T-helper 17 cell (primary cell): ENCODE measurements around the gene HORMAD2. TPM values are rescaled to one million over a fixed set of nuclear protein-coding genes. Genes with fewer than 3 reads are reported as not detected.
A peak's percentile ranks its signal among the peaks of the same experiment; 100 is the strongest.

Experiments
- ATAC-seq: fragments of 150-1000 bp; cut with Tn5 transposase; 2 replicates; pipeline ENCODE4 v1.10.0; 2021; ENCODE audit warnings: mild to moderate bottlenecking, moderate library complexity
- DNase-seq, 3 donors: peaks; one replicate each; pipeline versions ENCODE4 v3.0.0 to v3.0.0-alpha.2; 2020 to 2021
- H3K9me3 ChIP-seq: one replicate; pipeline ENCODE4 v1.7.0; 2013; ENCODE audit warnings: low read length, mild to moderate bottlenecking; ENCODE audit not compliant: control insufficient read depth, poor library complexity, severe bottlenecking
- H3K27ac Mint-ChIP-seq: one replicate; pipeline ENCODE4 v1.8.0; 2022; ENCODE audit warnings: mild to moderate bottlenecking, moderate library complexity, mixed read lengths
- H3K27me3 Mint-ChIP-seq: one replicate; pipeline ENCODE4 v1.8.0; 2022; ENCODE audit warnings: mixed read lengths
- H3K36me3 Mint-ChIP-seq: one replicate; pipeline ENCODE4 v1.8.0; 2022; ENCODE audit warnings: low read depth, mixed read lengths
- H3K4me1 Mint-ChIP-seq: one replicate; pipeline ENCODE4 v1.8.0; 2022; ENCODE audit warnings: mild to moderate bottlenecking, mixed read lengths
- H3K4me3 Mint-ChIP-seq: one replicate; pipeline ENCODE4 v1.8.0; 2022; ENCODE audit warnings: mild to moderate bottlenecking, moderate library complexity, mixed read lengths
- total RNA-seq, 4 donors: library from RNA in 2 of 4; stranded (reverse) in 2 of 4; gene quantifications; one replicate each; pipeline ENCODE4 v1.2.3 and lab custom pipeline; 2022 to 2026

The HORMAD2 gene
- total RNA-seq, 2 donors from 2014 or later: not detected

GRCh38 chr22:30169002-30169401 is 88.7 kb downstream of the HORMAD2 start:
- H3K36me3 Mint-ChIP-seq: no peaks in the 10 kb centered on the region
- peaks cover 2% of the 10 kb centered on the region for H3K4me1 Mint-ChIP-seq
- no peak overlapping the region for H3K27ac Mint-ChIP-seq
- no peaks in the 10 kb centered on the region for H3K27me3 Mint-ChIP-seq
- H3K9me3 ChIP-seq: no peaks in the 10 kb centered on the region
- DNase-seq (no peak), ATAC-seq (peak; percentile 79)
- no peak overlapping the region for H3K4me3 Mint-ChIP-seq

GRCh38 chr22:30170129-30170528 is 89.9 kb downstream of the HORMAD2 start:
- peak; percentile 37 for ATAC-seq
- peaks cover 2% of the 10 kb centered on the region for H3K4me1 Mint-ChIP-seq
- no peak overlapping the region for H3K4me3 Mint-ChIP-seq
- H3K36me3 Mint-ChIP-seq: no peaks in the 10 kb centered on the region
- no peaks in the 10 kb centered on the region for H3K27me3 Mint-ChIP-seq
- DNase-seq: no peak
- H3K27ac Mint-ChIP-seq: no peak overlapping the region
- no peaks in the 10 kb centered on the region for H3K9me3 ChIP-seq

- H3K36me3 Mint-ChIP-seq: no peaks in the 10 kb centered on the region
Observed at GRCh38 chr22:30171008-30171407, 90.7 kb downstream of the HORMAD2 start.

GRCh38 chr22:30175690-30176288 is 95.5 kb downstream of the HORMAD2 start:
- DNase-seq: no peak
- no peaks in the 10 kb centered on the region for H3K27me3 Mint-ChIP-seq
- H3K4me3 Mint-ChIP-seq: no peak overlapping the region
- H3K27ac Mint-ChIP-seq: no peak overlapping the region
- no peaks in the 10 kb centered on the region for H3K36me3 Mint-ChIP-seq
- H3K4me1 Mint-ChIP-seq: peaks cover 18% of the 10 kb centered on the region
- no peak for ATAC-seq
- no peaks in the 10 kb centered on the region for H3K9me3 ChIP-seq

More at GRCh38 chr22:30171008-30171407, 90.7 kb downstream of the HORMAD2 start:
- H3K27me3 Mint-ChIP-seq: no peaks in the 10 kb centered on the region
- no peaks in the 10 kb centered on the region for H3K9me3 ChIP-seq
- H3K4me1 Mint-ChIP-seq: peaks cover 8% of the 10 kb centered on the region
- DNase-seq (no peak), ATAC-seq (no peak)
- no peak overlapping the region for H3K4me3 Mint-ChIP-seq
- H3K27ac Mint-ChIP-seq: no peak overlapping the region

GRCh38 chr22:30176431-30176830 is 96.2 kb downstream of the HORMAD2 start:
- no peak for ATAC-seq
- H3K36me3 Mint-ChIP-seq: no peaks in the 10 kb centered on the region
- H3K27ac Mint-ChIP-seq: no peak overlapping the region
- DNase-seq: no peak
- H3K4me1 Mint-ChIP-seq: peaks cover 22% of the 10 kb centered on the region
- H3K4me3 Mint-ChIP-seq: no peak overlapping the region
- H3K9me3 ChIP-seq: no peaks in the 10 kb centered on the region
- H3K27me3 Mint-ChIP-seq: no peaks in the 10 kb centered on the region

- ATAC-seq (peak; percentile 90), DNase-seq (no peak)
Observed at GRCh38 chr22:30178181-30179126, 98.2 kb downstream of the HORMAD2 start.

GRCh38 chr22:30180616-30181015 is 100.4 kb downstream of the HORMAD2 start:
- DNase-seq (no peak), ATAC-seq (no peak)
- no peaks in the 10 kb centered on the region for H3K9me3 ChIP-seq
- Mint-ChIP-seq H3K4me1 (peaks cover 38% of the 10 kb centered on the region), H3K27me3 (no peaks in the 10 kb centered on the region), H3K27ac (no peak overlapping the region), H3K36me3 (no peaks in the 10 kb centered on the region), H3K4me3 (no peak overlapping the region)

More at GRCh38 chr22:30178181-30179126, 98.2 kb downstream of the HORMAD2 start:
- Mint-ChIP-seq H3K4me3 (no peak overlapping the region), H3K27me3 (no peaks in the 10 kb centered on the region), H3K27ac (peak overlapping the region; percentile 74), H3K36me3 (no peaks in the 10 kb centered on the region), H3K4me1 (peaks cover 27% of the 10 kb centered on the region)
- H3K9me3 ChIP-seq: no peaks in the 10 kb centered on the region

- DNase-seq: no peak
Observed at GRCh38 chr22:30181459-30182349, 101.4 kb downstream of the HORMAD2 start.

GRCh38 chr22:30182350-30182745 is 102.1 kb downstream of the HORMAD2 start:
- Mint-ChIP-seq H3K4me1 (peaks cover 38% of the 10 kb centered on the region), H3K27ac (no peak overlapping the region)

More at GRCh38 chr22:30181459-30182349, 101.4 kb downstream of the HORMAD2 start:
- Mint-ChIP-seq H3K27ac (peak overlapping the region; percentile 32), H3K4me1 (peaks cover 41% of the 10 kb centered on the region), H3K36me3 (no peaks in the 10 kb centered on the region), H3K4me3 (peak overlapping the region; percentile 12), H3K27me3 (no peaks in the 10 kb centered on the region)
- no peaks in the 10 kb centered on the region for H3K9me3 ChIP-seq
- ATAC-seq: no peak

GRCh38 chr22:30182815-30183214 is 102.6 kb downstream of the HORMAD2 start:
- Mint-ChIP-seq H3K27ac (peak overlapping the region; percentile 89), H3K4me1 (peaks cover 42% of the 10 kb centered on the region), H3K36me3 (no peaks in the 10 kb centered on the region), H3K27me3 (no peaks in the 10 kb centered on the region), H3K4me3 (no peak overlapping the region)
- ATAC-seq: no peak
- DNase-seq: no peak
- no peaks in the 10 kb centered on the region for H3K9me3 ChIP-seq

More at GRCh38 chr22:30182350-30182745, 102.1 kb downstream of the HORMAD2 start:
- H3K9me3 ChIP-seq: no peaks in the 10 kb centered on the region
- no peak for ATAC-seq
- no peak overlapping the region for H3K4me3 Mint-ChIP-seq
- H3K36me3 Mint-ChIP-seq: no peaks in the 10 kb centered on the region
- DNase-seq: no peak
- no peaks in the 10 kb centered on the region for H3K27me3 Mint-ChIP-seq

GRCh38 chr22:30183271-30183670 is 103.0 kb downstream of the HORMAD2 start:
- Mint-ChIP-seq H3K27me3 (no peaks in the 10 kb centered on the region), H3K4me3 (no peak overlapping the region), H3K4me1 (peaks cover 41% of the 10 kb centered on the region), H3K36me3 (no peaks in the 10 kb centered on the region), H3K27ac (peak overlapping the region; percentile 89)
- DNase-seq: no peak
- ATAC-seq: no peak
- H3K9me3 ChIP-seq: no peaks in the 10 kb centered on the region

- peaks cover 37% of the 10 kb centered on the region for H3K4me1 Mint-ChIP-seq
- ATAC-seq (peak; percentile 48), DNase-seq (no peak)
- H3K36me3 Mint-ChIP-seq: no peaks in the 10 kb centered on the region
- peak overlapping the region; percentile 89 for H3K27ac Mint-ChIP-seq
- H3K27me3 Mint-ChIP-seq: no peaks in the 10 kb centered on the region
- no peaks in the 10 kb centered on the region for H3K9me3 ChIP-seq
- no peak overlapping the region for H3K4me3 Mint-ChIP-seq
Observed at GRCh38 chr22:30183861-30184278, 103.6 kb downstream of the HORMAD2 start.

GRCh38 chr22:30185129-30185528 is 104.9 kb downstream of the HORMAD2 start:
- ATAC-seq: peak; percentile 30
- H3K4me1 Mint-ChIP-seq: peaks cover 42% of the 10 kb centered on the region
- H3K4me3 Mint-ChIP-seq: peak overlapping the region; percentile 63

More at GRCh38 chr22:30185129-30185528, 104.9 kb downstream of the HORMAD2 start:
- H3K27ac Mint-ChIP-seq: peak overlapping the region; percentile 89
- no peak for DNase-seq
- no peaks in the 10 kb centered on the region for H3K27me3 Mint-ChIP-seq
- H3K36me3 Mint-ChIP-seq: no peaks in the 10 kb centered on the region
- H3K9me3 ChIP-seq: no peaks in the 10 kb centered on the region
